Measurements from ENCODE around the gene MEGF8. TPM values are rescaled to one million over a fixed set of nuclear protein-coding genes. Genes with fewer than 3 reads are reported as not detected.

The MEGF8 gene
- total RNA-seq, 2 experiments from 2014 or later: 4.2 to 4.7 TPM

- Mint-ChIP-seq H3K9me3 (no peaks in the 10 kb centered on the region), H3K4me1 (peaks cover 17% of the 10 kb centered on the region), H3K4me3 (no peak overlapping the region), H3K27ac (no peak overlapping the region), H3K27me3 (no peaks in the 10 kb centered on the region), H3K36me3 (ENCODE audit: low read depth) (peaks cover 30% of the 10 kb centered on the region)
- ChIA-PET POLR2A (interaction anchor here (1.7 kb wide), 1 partner anchor 76 kb away, joined by 3 read pairs; no protein-coding TSS in a partner anchor), CTCF (interaction anchor here (0.9 to 3.5 kb wide), 7 partner anchors 9 to 194 kb away, joined by 3 to 14 read pairs (median 6); partner anchors contain the start of gene GSK3A)
- DNase-seq: no peak
Observed at GRCh38 chr19:42297039-42297438, 28.4 kb upstream of the MEGF8 start.

GRCh38 chr19:42301646-42302203 is 23.7 kb upstream of the MEGF8 start, which contains the start of gene PRR19:
PRR19 (plus strand) TSS chr19:42302132; CDS start chr19:42309585, 7,453 bp downstream.
- Mint-ChIP-seq H3K4me3 (peak within 1 kb of the TSS; percentile 81), H3K9me3 (no peaks in the 10 kb centered on the region), H3K27me3 (no peaks in the 10 kb centered on the region), H3K27ac (peak within 1 kb of the TSS; percentile 66), H3K4me1 (peaks cover 29% of the 10 kb centered on the region), H3K36me3 (ENCODE audit: low read depth) (peaks cover 4% of the 10 kb centered on the region)
- ChIA-PET POLR2A (interaction anchor here (0.9 to 2.0 kb wide), 4 partner anchors 17 to 31 kb away, joined by 3 to 9 read pairs (median 5); no protein-coding TSS in a partner anchor), CTCF (no interaction called here)
- DNase-seq: peak; percentile 33

- no peaks in the 10 kb centered on the region for H3K27me3 Mint-ChIP-seq
- ChIA-PET CTCF (interaction anchor here (0.7 to 1.9 kb wide), 2 partner anchors 20 to 170 kb away, joined by 4 read pairs; no protein-coding TSS in a partner anchor), POLR2A (interaction anchor here (0.7 to 2.0 kb wide), 5 partner anchors 19 to 127 kb away, joined by 3 to 9 read pairs (median 4); no protein-coding TSS in a partner anchor)
- peaks cover 29% of the 10 kb centered on the region for H3K4me1 Mint-ChIP-seq
- peak overlapping the region; percentile 66 for H3K27ac Mint-ChIP-seq
- no peaks in the 10 kb centered on the region for H3K36me3 Mint-ChIP-seq (ENCODE audit: low read depth)
- peak overlapping the region; percentile 81 for H3K4me3 Mint-ChIP-seq
- no peaks in the 10 kb centered on the region for H3K9me3 Mint-ChIP-seq
- DNase-seq: no peak
Observed at GRCh38 chr19:42303101-42303464, 22.4 kb upstream of the MEGF8 start.

GRCh38 chr19:42303876-42304275 is 21.6 kb upstream of the MEGF8 start:
- Mint-ChIP-seq H3K27ac (no peak overlapping the region), H3K27me3 (no peaks in the 10 kb centered on the region), H3K36me3 (ENCODE audit: low read depth) (no peaks in the 10 kb centered on the region), H3K9me3 (no peaks in the 10 kb centered on the region), H3K4me1 (peaks cover 29% of the 10 kb centered on the region), H3K4me3 (peak overlapping the region; percentile 26)
- POLR2A ChIA-PET: interaction anchor here (0.7 to 1.1 kb wide), 3 partner anchors 92 to 172 kb away, joined by 3 to 4 read pairs (median 3); partner anchors contain the start of gene POU2F2
- CTCF ChIA-PET: interaction anchor here (0.7 to 1.9 kb wide), 4 partner anchors 19 to 195 kb away, joined by 3 to 4 read pairs (median 4); partner anchors contain the start of gene GSK3A
- no peak for DNase-seq

- Mint-ChIP-seq H3K9me3 (no peaks in the 10 kb centered on the region), H3K27ac (no peak overlapping the region), H3K36me3 (ENCODE audit: low read depth) (no peaks in the 10 kb centered on the region), H3K4me1 (peaks cover 19% of the 10 kb centered on the region), H3K27me3 (peaks cover 3% of the 10 kb centered on the region), H3K4me3 (no peak overlapping the region)
- ChIA-PET CTCF (interaction anchor here (2.2 kb wide), 1 partner anchor 10 kb away, joined by 11 read pairs; no protein-coding TSS in a partner anchor), POLR2A (no interaction called here)
- no peak for DNase-seq
Observed at GRCh38 chr19:42306646-42307045, 18.8 kb upstream of the MEGF8 start.

GRCh38 chr19:42309686-42310085 is 15.7 kb upstream of the MEGF8 start:
- H3K36me3 Mint-ChIP-seq (ENCODE audit: low read depth): no peaks in the 10 kb centered on the region
- no peak overlapping the region for H3K27ac Mint-ChIP-seq
- peaks cover 28% of the 10 kb centered on the region for H3K27me3 Mint-ChIP-seq
- no peak for DNase-seq
- H3K4me1 Mint-ChIP-seq: peaks cover 14% of the 10 kb centered on the region
- no peaks in the 10 kb centered on the region for H3K9me3 Mint-ChIP-seq
- CTCF ChIA-PET: no interaction called here
- no peak overlapping the region for H3K4me3 Mint-ChIP-seq
- POLR2A ChIA-PET: interaction anchor here (0.5 to 1.5 kb wide), 2 partner anchors 12 to 106 kb away, joined by 3 read pairs; no protein-coding TSS in a partner anchor

GRCh38 chr19:42311657-42312056 is 13.8 kb upstream of the MEGF8 start:
- H3K36me3 Mint-ChIP-seq (ENCODE audit: low read depth): no peaks in the 10 kb centered on the region
- no peak overlapping the region for H3K4me3 Mint-ChIP-seq
- ChIA-PET POLR2A (no interaction called here), CTCF (interaction anchor here (0.7 to 1.3 kb wide), 3 partner anchors 8 to 179 kb away, joined by 3 to 7 read pairs (median 3); no protein-coding TSS in a partner anchor)
- H3K27me3 Mint-ChIP-seq: peaks cover 34% of the 10 kb centered on the region
- H3K9me3 Mint-ChIP-seq: no peaks in the 10 kb centered on the region
- peaks cover 16% of the 10 kb centered on the region for H3K4me1 Mint-ChIP-seq
- no peak overlapping the region for H3K27ac Mint-ChIP-seq
- DNase-seq: no peak

- Mint-ChIP-seq H3K36me3 (ENCODE audit: low read depth) (no peaks in the 10 kb centered on the region), H3K9me3 (no peaks in the 10 kb centered on the region), H3K27ac (no peak overlapping the region), H3K4me3 (no peak overlapping the region), H3K27me3 (peaks cover 37% of the 10 kb centered on the region), H3K4me1 (peaks cover 22% of the 10 kb centered on the region)
- no peak for DNase-seq
- ChIA-PET CTCF (interaction anchor here (0.7 kb wide), 1 partner anchor 155 kb away, joined by 3 read pairs; no protein-coding TSS in a partner anchor), POLR2A (no interaction called here)
Observed at GRCh38 chr19:42312370-42312769, 13.1 kb upstream of the MEGF8 start.

- Mint-ChIP-seq H3K27me3 (peaks cover 37% of the 10 kb centered on the region), H3K9me3 (no peaks in the 10 kb centered on the region), H3K36me3 (ENCODE audit: low read depth) (no peaks in the 10 kb centered on the region), H3K27ac (no peak within 1 kb of the TSS), H3K4me3 (peak within 1 kb of the TSS; percentile 32), H3K4me1 (peaks cover 22% of the 10 kb centered on the region)
- ChIA-PET CTCF (no interaction called here), POLR2A (no interaction called here)
- DNase-seq: peak; percentile 51
Observed at GRCh38 chr19:42313096-42313839, 12.2 kb upstream of the MEGF8 start, which contains the start of gene TMEM145. TMEM145 (plus strand) TSS chr19:42313309; CDS start chr19:42313377, 68 bp downstream.

GRCh38 chr19:42313840-42314755 is 11.3 kb upstream of the MEGF8 start:
- peaks cover 37% of the 10 kb centered on the region for H3K27me3 Mint-ChIP-seq
- CTCF ChIA-PET: no interaction called here
- H3K4me3 Mint-ChIP-seq: no peak overlapping the region
- no peaks in the 10 kb centered on the region for H3K36me3 Mint-ChIP-seq (ENCODE audit: low read depth)
- peaks cover 22% of the 10 kb centered on the region for H3K4me1 Mint-ChIP-seq
- H3K27ac Mint-ChIP-seq: no peak overlapping the region
- H3K9me3 Mint-ChIP-seq: no peaks in the 10 kb centered on the region
- POLR2A ChIA-PET: interaction anchor here (0.9 kb wide), 1 partner anchor 137 kb away, joined by 3 read pairs; no protein-coding TSS in a partner anchor
- no peak for DNase-seq

- DNase-seq: no peak
- no peaks in the 10 kb centered on the region for H3K36me3 Mint-ChIP-seq (ENCODE audit: low read depth)
- H3K27me3 Mint-ChIP-seq: peaks cover 38% of the 10 kb centered on the region
- no peak overlapping the region for H3K4me3 Mint-ChIP-seq
- ChIA-PET CTCF (no interaction called here), POLR2A (interaction anchor here (0.9 kb wide), 1 partner anchor 138 kb away, joined by 3 read pairs; no protein-coding TSS in a partner anchor)
- H3K4me1 Mint-ChIP-seq: peaks cover 22% of the 10 kb centered on the region
- H3K27ac Mint-ChIP-seq: no peak overlapping the region
- H3K9me3 Mint-ChIP-seq: no peaks in the 10 kb centered on the region
Observed at GRCh38 chr19:42315024-42315423, 10.4 kb upstream of the MEGF8 start.
